ENCODE measurements around the gene CAMK2D.
A peak's percentile ranks its signal among the peaks of the same experiment; 100 is the strongest.
"Not testable (repeated sequence)": the region's sequence is repeated elsewhere in the genome, so short reads cannot be mapped to it uniquely, and the experiment has no call there.

The CAMK2D gene

DNA sequence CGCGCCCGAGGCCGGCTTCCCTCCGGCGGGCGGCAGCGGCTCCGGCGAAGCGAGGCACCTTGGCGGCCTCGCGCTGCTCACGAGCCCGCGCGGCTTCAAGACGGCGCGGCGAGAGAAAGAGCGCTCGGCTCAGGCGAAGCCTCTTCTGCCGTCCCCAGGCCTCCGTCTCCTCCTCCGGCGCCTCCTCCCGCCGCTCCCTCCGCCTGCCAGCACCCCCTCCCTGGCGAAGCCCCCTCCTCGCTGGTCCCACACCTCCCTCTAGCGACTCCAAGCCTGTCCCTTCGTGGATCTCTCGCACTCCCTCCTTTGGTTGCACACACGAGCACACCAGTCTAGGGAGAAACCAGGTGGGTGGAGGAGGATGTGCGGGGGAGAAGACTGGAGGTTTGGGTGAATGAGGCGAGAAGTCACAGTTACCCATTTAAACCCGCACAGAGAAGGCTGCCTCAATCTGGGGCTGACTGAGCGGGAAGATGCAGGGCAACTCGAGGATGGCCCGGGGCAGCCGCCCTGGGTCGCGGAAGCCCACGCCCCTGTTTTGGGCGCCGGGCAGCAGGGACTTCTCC is at the start of gene CAMK2D:
CAMK2D (minus strand) TSS at position 119 of the 566 bp plus-strand sequence. CDS start 670 bp downstream, outside the sequence.
- DNase-seq: peak; percentile 30

DNA sequence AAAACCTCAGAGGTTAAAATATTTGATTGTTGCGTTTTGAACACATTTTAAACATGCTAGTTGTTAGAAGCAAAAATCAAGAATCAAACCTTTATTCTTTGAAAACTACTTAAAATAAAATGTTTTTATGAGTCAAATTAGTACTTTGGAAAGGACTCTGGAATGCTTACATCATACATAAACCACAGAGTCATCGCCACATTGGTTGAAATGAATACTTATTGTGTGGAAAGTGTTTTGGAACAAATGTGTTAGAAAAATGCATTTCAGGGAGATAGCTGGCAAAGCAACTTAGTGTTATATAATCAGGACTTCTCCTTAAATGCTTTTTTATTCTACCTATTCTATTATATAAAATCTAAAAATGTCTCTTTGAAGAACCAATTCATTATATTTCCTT is 49.4 kb upstream of the CAMK2D start:
- no peak for DNase-seq

GRCh38 chr4:113809311-113809710 is 47.8 kb upstream of the CAMK2D start:
- DNase-seq: no peak

DNA sequence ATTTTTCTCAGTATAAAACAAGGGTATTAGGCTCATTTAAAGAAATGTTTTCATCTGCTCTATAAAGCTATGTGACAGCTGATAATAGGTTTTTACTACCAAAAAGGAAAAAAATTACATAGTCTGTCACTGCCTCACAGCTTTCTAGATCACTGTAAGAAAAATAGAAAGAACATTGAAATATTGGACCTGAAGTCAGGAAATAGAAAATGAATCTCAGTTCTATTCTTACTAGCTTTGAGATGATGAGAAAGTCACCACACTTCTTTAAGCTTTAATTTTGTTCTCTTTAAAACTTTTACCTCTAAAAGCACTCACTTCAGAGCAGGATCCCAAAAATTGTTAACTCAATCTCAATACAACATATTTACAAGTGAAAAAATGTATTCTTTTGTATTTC is 45.3 kb upstream of the CAMK2D start:
- DNase-seq: no peak

- DNase-seq: no peak
Observed at GRCh38 chr4:113801882-113802281, 40.3 kb upstream of the CAMK2D start.

DNA sequence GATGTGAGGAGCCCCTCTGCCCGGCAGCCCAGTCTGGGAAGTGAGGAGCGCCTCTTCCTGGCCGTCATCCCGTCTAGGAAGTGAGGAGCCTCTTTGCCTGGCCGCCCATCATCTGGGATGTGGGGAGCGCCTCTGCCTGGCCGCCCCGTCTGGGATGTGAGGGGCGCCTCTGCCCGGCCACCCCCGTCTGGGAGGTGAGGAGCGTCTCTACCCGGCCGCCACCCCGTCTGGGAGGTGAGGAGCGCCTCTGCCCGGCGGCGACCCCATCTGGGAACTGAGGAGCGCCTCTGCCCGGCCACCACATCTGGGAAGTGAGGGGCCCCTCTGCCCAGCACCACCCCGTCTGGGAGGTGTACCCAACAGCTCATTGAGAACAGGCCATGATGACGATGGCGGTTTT is 34.8 kb upstream of the CAMK2D start:
- not testable (repeated sequence) for DNase-seq

GRCh38 chr4:113790478-113790877 is 28.9 kb upstream of the CAMK2D start:
- no peak for DNase-seq

GRCh38 chr4:113788888-113789287 is 27.4 kb upstream of the CAMK2D start:
- no peak for DNase-seq

GRCh38 chr4:113785781-113786180 is 24.2 kb upstream of the CAMK2D start:
- no peak for DNase-seq

GRCh38 chr4:113784497-113785250 is 23.1 kb upstream of the CAMK2D start:
- DNase-seq: no peak

DNA sequence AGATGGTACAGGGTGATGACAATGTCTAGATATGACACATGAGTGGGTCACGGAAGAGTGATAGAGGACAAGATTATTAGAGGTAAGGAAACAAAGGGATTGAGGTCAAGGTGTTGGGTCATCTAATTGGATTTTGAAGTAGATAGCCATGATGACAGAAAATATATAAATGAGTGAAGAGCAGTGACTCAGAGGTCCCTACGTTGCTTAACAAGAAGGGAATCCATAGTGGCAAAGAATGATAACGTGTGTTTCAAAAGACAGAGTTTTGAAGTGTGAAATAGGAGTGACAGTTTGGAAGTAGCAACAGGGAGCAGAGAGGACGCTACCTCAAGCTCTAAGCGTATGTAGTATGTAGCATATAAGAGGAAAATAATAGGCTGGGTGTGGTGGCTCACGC is 22.2 kb upstream of the CAMK2D start:
- no peak for DNase-seq

GRCh38 chr4:113783289-113783688 is 21.8 kb upstream of the CAMK2D start:
- DNase-seq: no peak

DNA sequence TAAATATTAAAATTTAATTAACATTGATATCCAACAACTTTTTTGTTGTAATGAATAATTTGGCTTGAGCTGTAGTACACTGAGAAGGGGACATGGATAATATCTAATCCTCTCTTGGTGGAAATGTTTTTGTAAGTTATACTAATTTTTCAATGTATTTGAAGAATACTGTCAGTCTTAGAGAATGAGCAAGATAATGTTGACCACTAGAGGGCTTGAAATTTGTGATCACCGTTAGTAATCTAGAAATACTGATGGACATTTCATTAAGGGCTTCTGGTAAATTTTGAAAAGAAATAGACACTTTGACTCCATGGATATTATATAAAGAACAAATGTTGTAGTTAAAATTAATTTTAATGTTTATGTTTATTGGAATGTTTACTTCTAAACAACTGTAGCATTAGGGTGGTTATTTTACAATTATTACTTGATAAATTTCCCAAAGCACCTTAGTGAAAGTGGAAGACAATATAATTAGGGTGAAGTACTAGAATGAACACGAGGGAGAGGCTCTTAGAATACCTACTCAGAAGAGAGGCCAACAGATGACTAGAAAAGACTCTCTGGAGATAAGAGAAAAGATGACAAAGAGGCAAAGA is 20.0 kb upstream of the CAMK2D start:
- DNase-seq: no peak

DNA sequence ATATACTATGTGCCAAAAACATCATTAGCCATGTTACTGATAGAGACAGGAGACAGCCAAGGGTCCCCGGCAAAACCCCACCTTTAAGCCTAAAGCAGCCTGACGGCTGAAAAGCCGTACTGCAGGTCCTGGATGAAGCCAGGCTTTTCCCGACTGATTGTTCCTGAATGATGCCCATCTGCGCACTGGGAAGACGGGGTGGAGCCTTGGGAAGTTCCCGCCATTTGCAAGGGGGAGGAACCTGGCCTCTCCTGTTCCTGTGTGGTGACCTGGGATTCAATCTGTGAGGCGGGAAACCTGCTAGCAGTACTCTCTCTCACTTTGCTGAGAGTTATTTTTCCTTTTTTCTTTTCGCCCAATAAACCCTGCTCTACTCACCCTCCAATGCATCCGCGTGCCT is 15.1 kb upstream of the CAMK2D start:
- no peak for DNase-seq

DNA sequence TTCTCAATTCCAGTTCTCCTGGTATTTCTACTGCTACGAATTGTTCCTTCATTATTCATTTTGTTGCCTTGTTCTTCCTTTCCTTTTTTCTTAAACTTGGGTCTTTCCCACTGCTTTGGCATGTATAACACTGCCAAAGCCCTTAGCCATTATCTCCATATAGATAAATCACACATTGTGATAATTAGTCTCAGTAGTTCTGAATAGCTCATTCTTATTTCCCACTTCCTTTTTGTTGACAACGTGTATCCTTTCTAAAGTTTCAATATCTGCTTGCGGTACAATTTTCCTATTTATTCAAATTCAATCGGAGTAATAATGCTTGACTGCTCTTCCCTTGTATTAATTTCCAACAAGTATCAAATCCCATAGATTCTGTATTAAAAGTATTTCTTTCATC is 14.5 kb upstream of the CAMK2D start:
- DNase-seq: no peak

DNA sequence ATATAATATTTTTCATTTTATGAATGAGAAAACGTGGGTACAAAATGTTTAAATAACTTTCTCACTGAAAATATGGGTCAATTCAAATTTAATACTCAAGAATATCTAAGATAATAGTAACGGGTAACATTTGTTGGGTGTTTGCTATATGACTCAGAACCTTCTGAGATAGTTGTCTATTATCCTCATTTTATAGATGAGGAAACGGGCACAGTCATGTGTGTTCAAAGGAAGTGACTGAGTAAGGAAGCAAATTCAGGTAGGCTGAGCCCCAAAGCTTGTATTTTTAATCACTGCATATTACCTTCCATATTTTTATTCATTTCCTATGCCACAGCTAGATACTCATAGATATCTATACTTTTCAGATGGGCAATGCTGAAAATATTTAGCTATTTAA is 12.2 kb upstream of the CAMK2D start:
- no peak for DNase-seq

DNA sequence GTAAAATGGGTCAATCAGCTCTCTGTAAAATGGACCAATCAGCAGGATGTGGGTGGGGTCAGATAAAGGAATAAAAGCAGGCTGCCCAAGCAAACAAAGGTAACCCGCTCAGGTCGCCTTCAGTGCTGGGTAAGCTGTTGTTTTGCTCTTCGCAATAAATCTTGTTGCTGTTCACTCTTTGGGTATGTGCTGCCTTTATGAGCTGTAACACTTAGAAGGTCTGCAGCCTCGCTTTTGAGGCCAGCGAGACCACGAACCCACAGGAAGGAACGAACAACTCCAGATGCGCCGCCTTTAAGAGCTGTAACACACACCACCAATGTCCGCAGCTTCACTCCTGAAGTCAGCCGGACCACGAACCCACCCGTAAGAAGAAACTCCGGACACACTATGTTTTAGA is 11.5 kb upstream of the CAMK2D start:
- no peak for DNase-seq

- no peak for DNase-seq
Observed at GRCh38 chr4:113772319-113772718, 10.8 kb upstream of the CAMK2D start.

DNA sequence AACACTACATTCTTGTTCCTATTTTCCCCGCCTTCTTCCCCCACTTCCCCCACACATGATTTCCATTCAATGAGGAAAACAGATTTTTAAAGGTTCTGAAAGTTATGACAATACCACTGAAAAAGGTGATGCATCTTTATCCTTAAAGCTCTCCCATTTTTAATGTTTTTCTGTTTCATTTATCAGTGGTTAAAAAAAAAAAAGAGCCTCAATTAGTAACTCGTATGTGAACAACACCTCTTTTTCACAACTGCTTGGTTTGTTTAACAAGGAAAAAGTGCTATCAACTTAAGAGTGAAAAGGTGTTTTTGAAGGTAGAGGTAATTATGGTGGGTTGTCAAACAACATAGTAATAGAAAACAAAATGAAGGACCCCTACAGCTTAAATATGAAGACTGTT is 8.2 kb upstream of the CAMK2D start:
- no peak for DNase-seq

DNA sequence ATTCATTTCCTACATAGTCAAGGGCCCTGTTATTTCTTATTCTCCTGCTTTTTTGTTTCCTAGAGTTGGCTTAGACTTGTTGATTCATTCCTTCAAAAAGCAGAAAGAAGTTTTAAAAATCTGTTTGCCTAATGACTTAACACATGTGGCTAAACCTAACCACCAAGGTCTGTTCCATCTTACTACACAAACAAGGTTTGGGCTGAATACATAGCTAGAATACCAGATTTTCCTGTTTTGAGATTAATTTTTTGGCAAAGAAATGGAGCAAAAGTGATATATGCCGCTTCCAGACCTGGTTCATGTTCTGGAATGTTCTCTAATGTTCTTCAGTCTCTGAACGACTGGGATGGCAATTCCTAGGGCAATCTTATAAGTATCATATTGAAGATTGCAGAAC is 7.4 kb upstream of the CAMK2D start:
- DNase-seq: no peak

GRCh38 chr4:113766882-113767281 is 5.3 kb upstream of the CAMK2D start:
- no peak for DNase-seq

- no peak for DNase-seq
Observed at GRCh38 chr4:113764720-113765264, 3.3 kb upstream of the CAMK2D start.

DNA sequence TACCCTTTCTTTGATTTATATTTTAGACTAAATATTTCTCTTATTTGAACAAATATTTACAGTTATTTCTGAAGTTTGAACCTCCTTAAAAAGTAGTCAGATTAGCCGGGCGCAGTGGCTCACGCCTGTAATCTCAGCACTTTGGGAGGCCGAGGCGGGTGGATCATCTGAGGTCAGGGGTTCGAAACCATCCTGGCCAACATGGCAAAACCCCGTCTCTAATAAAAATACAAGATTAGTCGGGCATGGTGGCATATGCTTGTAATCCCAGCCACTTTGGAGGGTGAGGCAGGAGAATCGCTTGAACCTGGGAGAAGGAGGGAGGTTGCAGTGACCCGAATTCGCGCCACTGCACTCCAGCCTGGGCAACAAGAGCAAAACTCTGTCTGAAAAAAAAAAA is 2.4 kb upstream of the CAMK2D start:
- DNase-seq: not testable (repeated sequence)

DNA sequence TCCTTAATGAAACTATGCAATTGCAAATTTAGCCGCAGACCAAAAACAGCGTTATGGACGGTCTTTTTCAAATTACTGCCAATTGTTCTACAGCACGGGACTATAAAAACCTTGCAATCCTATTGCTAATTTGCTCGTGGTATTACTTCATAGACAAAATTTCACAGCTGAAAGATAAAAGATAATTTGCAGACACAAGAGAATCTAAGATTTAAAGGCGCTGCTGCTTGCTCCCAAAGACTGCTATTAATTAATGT is 1.4 kb upstream of the CAMK2D start:
- no peak for DNase-seq

All from NCI-H2107 (cell line).